B cell (primary cell): ENCODE data around the gene TNMD.

ENCODE experiments used
- EZH2 ChIP-seq: IDR thresholded peaks from 2 replicates; pipeline ENCODE4 v1.6.1; 2012; ENCODE audit warnings: borderline replicate concordance, low read depth, mild to moderate bottlenecking, moderate library complexity, low read length; ENCODE audit not compliant: insufficient read depth, poor library complexity, severe bottlenecking
- TF ChIP-seq, protein P1 (sequence below): fragments of 200-600 bp; IDR thresholded peaks from one replicate; pipeline ENCODE4 v1.8.0; 2022; ENCODE audit warnings: antibody characterized with exemption, mild to moderate bottlenecking

DNA sequence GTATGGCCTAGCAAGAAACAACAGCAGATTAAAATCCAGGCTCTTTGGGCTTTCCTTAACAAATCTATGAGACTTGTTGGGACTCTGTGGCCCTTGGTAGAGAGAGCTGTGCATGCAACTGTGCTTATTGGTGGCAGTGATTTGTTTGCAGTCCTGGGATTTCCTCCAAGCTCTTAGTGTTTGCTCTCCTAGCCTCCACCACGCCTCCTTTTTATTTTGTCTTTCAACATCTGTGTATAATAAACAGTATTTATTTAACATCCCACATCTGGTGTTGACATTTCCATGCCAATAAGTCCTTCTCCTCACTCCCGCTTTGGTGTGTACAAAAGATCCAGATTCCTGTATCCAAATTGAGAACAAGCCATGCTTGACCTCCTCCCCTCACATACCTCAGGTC, 3.1 kb downstream of the TNMD start:
- TF ChIP-seq, protein P1, sequence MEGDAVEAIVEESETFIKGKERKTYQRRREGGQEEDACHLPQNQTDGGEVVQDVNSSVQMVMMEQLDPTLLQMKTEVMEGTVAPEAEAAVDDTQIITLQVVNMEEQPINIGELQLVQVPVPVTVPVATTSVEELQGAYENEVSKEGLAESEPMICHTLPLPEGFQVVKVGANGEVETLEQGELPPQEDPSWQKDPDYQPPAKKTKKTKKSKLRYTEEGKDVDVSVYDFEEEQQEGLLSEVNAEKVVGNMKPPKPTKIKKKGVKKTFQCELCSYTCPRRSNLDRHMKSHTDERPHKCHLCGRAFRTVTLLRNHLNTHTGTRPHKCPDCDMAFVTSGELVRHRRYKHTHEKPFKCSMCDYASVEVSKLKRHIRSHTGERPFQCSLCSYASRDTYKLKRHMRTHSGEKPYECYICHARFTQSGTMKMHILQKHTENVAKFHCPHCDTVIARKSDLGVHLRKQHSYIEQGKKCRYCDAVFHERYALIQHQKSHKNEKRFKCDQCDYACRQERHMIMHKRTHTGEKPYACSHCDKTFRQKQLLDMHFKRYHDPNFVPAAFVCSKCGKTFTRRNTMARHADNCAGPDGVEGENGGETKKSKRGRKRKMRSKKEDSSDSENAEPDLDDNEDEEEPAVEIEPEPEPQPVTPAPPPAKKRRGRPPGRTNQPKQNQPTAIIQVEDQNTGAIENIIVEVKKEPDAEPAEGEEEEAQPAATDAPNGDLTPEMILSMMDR: no peak
- no peak for TF ChIP-seq EZH2
